SIG-M5 (cell line): ENCODE data around the gene WDR18.
"Not testable (repeated sequence)": the region's sequence is repeated elsewhere in the genome, so short reads cannot be mapped to it uniquely, and the experiment has no call there.

Experiments
- DNase-seq: peaks from one replicate; lab custom pipeline; 2025; lab: John Stamatoyannopoulos, UW

WDR18 gene

DNA sequence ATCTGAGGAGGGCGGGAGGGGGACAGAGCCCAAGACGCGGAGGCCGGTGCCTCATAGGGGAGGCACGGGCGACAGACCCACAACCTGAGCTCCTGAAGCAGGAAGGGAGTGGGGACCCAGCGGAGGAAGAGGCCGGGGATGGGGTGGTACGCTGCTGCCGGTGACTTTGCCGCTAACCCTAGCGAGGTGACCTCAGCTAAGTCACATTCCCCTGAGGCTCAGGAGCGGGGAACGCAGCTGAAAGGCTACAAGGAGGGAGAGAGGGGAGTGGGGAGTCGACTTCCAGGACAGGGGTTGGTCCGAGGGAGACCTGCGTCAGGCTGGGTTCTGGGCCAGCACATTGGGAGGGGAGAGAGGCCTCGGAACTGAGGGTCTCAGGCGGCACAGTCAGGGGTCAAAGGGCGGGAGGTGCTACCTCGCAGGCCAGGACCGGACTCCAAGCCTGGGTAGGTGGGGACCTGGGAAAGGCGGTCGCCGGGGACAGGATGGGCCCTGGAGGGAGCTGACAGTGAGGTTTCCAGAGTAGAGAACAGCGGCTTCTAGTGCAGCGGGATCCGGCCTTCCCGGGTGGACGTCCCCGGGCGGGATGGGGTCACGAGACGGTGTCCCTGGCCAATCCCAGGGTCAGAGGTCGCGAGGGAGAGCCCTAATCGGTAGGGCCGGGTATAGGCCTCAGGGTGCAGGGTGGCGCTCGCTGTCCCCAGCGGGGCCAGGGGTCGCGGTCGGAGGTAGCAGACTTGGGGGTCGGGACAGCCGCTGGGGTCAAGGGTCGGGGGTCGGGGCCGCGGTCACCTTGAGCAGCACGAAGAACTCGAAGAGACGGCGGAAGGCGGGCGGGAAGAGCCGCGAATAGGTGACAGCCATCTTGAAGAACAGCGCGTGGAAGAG lies 36.1 kb downstream of the WDR18 start:
- no peak for DNase-seq

- peak; percentile 51 for DNase-seq
Observed at GRCh38 chr19:1020868-1021425, 36.8 kb downstream of the WDR18 start, which contains the start of gene TMEM259. TMEM259 (minus strand) TSS chr19:1021123; CDS start chr19:1020996, 127 bp downstream.

GRCh38 chr19:1023883-1024188 lies 39.7 kb downstream of the WDR18 start:
- DNase-seq, result not testable (repeated sequence)

DNA sequence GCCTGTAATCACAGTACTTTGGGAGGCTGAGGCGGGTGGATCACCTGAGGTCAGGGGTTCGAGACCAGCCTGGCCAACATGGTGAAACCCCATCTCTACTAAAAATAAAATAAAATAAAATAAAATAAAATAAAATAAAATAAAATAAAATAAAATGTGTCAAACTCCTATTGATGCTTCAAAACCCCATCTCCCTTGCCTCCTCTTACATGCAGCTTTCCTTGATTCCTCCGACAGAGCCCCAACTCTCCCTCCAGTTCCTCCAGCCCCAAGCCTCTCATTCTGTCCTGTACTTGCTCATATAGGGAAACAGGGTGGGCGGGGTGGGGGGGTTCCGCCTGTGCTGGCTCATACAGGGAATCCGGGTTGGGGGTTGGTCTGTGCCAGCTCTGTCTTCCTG lies 40.9 kb downstream of the WDR18 start:
- DNase-seq, result not testable (repeated sequence)

- no peak for DNase-seq
Observed at GRCh38 chr19:1025960-1026782, 42.0 kb downstream of the WDR18 start, which contains the start of gene CNN2. CNN2 (plus strand) TSS chr19:1026608; CDS start chr19:1026662, 54 bp downstream.

DNA sequence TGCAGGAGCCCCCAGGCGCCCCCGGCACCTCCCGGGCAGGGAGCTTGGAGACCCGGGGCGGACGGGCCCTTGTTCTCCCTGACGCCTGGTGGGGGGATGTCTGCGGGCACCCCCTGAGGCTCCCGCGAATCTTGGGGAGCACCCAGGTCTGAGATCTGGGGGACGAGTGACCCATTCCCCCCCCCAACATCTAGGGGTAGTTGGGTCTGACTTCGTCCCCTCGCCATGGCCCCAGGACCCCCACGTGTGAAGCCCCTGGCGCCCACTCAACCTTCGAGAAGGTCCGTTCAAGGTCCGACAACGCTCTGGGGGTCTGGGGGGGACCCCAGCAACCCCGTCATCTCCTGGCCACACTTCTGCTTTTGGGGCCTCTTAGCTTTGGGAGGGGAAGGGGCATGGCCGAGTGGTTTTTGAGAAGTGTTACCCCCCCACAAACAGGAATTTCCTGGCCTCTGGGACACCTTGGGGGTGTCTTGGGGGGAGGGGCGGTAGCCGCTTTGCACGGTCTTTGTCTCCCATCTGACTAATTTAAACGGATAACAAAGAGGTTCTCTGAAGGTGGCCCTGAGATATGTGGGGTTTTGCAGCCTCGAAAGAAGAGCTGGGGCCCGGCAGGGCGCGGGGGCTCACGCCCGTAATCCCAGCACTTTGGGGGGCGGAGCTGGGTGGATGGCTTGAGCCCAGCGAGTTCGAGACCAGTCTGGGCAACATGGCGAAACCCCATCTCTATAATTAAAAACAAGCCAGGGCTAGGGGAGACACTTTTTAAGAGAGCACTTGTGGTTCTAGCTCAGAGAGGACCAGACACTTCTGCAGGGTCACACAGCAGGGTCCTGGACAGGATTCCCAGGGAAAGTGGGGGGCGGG lies 42.9 kb downstream of the WDR18 start:
- no peak for DNase-seq

- no peak for DNase-seq
Observed at GRCh38 chr19:1027650-1028061, 43.5 kb downstream of the WDR18 start.

- DNase-seq, result no peak
Observed at GRCh38 chr19:1028062-1028926, 44.1 kb downstream of the WDR18 start.

GRCh38 chr19:1032264-1032867 lies 48.2 kb downstream of the WDR18 start:
- DNase-seq, result no peak

DNA sequence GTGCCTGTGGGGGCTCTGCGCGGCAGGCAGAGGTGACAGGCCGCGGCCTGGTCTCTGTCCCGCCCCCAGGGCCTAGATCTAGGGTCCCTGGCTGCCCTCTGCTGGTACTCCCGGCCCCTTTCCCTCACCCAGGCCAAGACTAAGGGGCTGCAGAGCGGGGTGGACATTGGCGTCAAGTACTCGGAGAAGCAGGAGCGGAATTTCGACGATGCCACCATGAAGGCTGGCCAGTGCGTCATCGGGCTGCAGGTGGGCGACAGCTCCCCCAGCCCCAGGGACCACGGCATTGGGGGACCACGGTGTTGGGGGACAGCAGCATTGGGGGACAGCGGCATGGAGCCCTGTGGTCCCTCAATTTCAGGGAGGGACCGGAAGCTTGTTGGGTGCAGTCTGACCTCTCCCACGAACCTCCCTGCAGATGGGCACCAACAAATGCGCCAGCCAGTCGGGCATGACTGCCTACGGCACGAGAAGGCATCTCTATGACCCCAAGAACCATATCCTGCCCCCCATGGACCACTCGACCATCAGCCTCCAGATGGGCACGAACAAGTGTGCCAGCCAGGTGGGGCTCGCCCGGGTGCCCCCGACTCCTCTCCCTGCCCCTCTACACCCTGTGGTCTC lies 52.0 kb downstream of the WDR18 start:
- no peak for DNase-seq

- no peak for DNase-seq
Observed at GRCh38 chr19:1037621-1038064, 53.5 kb downstream of the WDR18 start.

DNA sequence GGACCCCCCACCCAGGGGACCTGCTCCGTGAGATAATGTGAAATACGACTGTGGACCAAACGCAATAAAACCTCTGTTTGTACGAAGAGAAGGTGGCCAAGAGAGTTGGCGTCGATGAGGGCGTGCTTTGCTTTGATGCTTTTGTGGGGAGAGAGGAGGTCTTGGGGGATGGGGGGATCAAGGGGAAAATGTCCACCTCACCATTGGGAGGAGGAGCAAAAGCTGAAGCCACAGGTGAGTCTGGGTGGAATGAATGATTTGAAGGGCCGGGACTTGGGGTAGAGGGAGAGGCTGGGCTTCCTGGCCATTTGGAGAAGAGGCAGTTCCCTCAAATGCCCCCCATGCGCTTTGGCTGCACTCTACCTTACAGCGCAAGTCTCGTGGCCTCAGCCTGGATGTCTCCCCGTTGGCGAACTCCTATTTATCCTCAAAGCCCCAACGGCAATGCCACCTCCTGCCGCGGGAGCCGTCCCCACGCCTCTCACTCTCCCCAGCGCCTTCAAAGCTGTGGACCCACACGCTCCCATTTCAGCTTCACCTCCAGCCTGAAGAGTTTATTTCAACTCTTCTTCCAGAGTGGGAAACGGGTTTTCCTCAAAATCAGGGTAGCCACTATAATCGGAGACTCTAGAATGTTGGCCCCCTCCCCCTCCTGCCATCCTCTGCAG lies 55.0 kb downstream of the WDR18 start:
- DNase-seq, result no peak

GRCh38 chr19:1039646-1040475 lies 55.7 kb downstream of the WDR18 start, which contains the start of gene ABCA7:
ABCA7 (plus strand) TSS chr19:1040107; CDS start chr19:1041362, 1,255 bp downstream.
- peak; percentile 66 for DNase-seq

GRCh38 chr19:1040476-1041271 lies 56.5 kb downstream of the WDR18 start:
- no peak for DNase-seq

DNA sequence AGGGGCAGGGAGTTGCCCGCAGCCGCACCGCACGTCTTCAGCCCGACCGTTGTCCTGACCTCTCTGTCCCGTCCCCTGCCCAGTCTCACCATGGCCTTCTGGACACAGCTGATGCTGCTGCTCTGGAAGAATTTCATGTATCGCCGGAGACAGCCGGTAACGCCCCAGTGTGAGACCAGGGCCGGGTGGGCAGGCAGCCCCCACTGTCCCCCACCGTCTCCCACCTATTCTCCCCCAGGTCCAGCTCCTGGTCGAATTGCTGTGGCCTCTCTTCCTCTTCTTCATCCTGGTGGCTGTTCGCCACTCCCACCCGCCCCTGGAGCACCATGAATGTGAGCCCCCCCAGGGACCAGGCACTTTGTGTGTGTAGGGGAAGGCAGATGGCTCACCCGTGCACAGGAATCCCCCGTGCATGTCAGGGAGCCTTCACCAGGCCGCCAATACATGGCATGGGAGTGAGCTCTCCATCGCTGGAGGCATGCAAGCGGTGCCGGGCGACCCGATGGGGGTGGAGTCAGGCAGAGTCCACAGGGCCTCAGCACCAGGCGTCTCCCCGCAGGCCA lies 57.2 kb downstream of the WDR18 start:
- DNase-seq, result no peak

DNA sequence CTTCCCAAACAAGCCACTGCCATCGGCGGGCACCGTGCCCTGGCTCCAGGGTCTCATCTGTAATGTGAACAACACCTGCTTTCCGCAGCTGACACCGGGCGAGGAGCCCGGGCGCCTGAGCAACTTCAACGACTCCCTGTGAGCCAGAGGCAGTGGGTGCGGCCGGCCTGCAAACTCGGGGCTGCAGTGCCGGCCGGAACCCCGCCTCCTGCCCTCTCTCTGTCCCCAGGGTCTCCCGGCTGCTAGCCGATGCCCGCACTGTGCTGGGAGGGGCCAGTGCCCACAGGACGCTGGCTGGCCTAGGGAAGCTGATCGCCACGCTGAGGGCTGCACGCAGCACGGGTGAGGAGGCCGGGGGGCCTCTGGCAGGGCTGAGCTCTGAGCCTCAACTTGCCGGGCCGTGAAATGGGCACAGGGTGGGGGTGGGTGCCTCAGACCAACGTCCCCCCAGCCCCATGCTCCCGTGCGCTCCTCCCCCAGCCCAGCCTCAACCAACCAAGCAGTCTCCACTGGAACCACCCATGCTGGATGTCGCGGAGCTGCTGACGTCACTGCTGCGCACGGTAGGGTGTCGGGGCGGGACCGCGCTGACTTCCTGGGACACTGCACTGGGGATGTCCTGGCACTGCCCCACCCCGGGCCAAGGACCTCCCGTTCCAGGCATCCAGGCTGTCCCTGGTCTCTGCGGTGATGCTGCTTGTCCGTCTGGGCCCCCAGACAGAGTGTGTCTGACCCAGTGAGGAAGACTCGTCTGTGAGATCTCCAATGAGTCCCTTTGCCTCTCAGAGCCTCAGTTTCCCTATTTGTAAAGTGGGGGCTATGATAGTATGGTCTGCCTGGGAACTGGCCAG lies 57.9 kb downstream of the WDR18 start:
- DNase-seq, result no peak
